Stimulated activated naive CD8-positive, alpha-beta T cell treated with anti-CD3 and anti-CD28 coated beads, Interleukin-15, amount 100 ng/mL, for 72 hours (primary cell): Measurements from ENCODE around the gene CDRT4.
A peak's percentile ranks its signal among the peaks of the same experiment; 100 is the strongest.

Experiments used
- ATAC-seq: fragments of 150-1000 bp; cut with Tn5 transposase; 2 replicates; pipeline ENCODE4 v1.10.0; 2021; ENCODE audit warnings: mild to moderate bottlenecking, moderate library complexity
- DNase-seq, 2 donors: peaks; one replicate each; pipeline ENCODE4 v3.0.0; 2021 to 2022
- H3K27ac Mint-ChIP-seq, 2 donors: one replicate each; pipeline ENCODE4 v1.8.0; 2022; ENCODE audit warnings: mild to moderate bottlenecking in 2 of 2, mixed read lengths in 2 of 2, moderate library complexity in 2 of 2
- H3K27me3 Mint-ChIP-seq: one replicate; pipeline ENCODE4 v1.8.0; 2022; ENCODE audit warnings: mixed read lengths
- H3K4me1 Mint-ChIP-seq: one replicate; pipeline ENCODE4 v1.8.0; 2022; ENCODE audit warnings: mild to moderate bottlenecking, mixed read lengths
- H3K4me3 Mint-ChIP-seq, 2 donors: one replicate each; pipeline ENCODE4 v1.8.0; 2022; ENCODE audit warnings: mild to moderate bottlenecking in 2 of 2, mixed read lengths in 2 of 2, moderate library complexity in 1 of 2
- H3K9me3 Mint-ChIP-seq, 2 donors: one replicate each; pipeline ENCODE4 v1.8.0; 2022; ENCODE audit warnings: mixed read lengths in 2 of 2

The CDRT4 gene

GRCh38 chr17:15434956-15435355, 32.5 kb downstream of the CDRT4 start:
- H3K4me3 Mint-ChIP-seq = no peak overlapping the region
- ATAC-seq (no peak), DNase-seq (no peak)
- H3K4me1 Mint-ChIP-seq = peaks cover 11% of the 10 kb centered on the region
- H3K9me3 Mint-ChIP-seq = peaks cover 5 to 12% of the 10 kb centered on the region in 2 donors
- H3K27me3 Mint-ChIP-seq = no peaks in the 10 kb centered on the region
- H3K27ac Mint-ChIP-seq = no peak overlapping the region

- H3K9me3 Mint-ChIP-seq = peaks cover 9 to 10% of the 10 kb centered on the region in 2 donors
- H3K27me3 Mint-ChIP-seq = no peaks in the 10 kb centered on the region
- H3K27ac Mint-ChIP-seq = no peak overlapping the region
- ATAC-seq = no peak
- H3K4me1 Mint-ChIP-seq = peaks cover 11% of the 10 kb centered on the region
- no peak for DNase-seq
- no peak overlapping the region for H3K4me3 Mint-ChIP-seq
These were observed 34.4 kb downstream of the CDRT4 start for GRCh38 chr17:15432807-15433611.

- ATAC-seq (no peak), DNase-seq (no peak)
- no peak overlapping the region for H3K27ac Mint-ChIP-seq
- peaks cover 3% of the 10 kb centered on the region for H3K4me1 Mint-ChIP-seq
- peaks cover 3 to 6% of the 10 kb centered on the region in 2 donors for H3K9me3 Mint-ChIP-seq
- no peaks in the 10 kb centered on the region for H3K27me3 Mint-ChIP-seq
- no peak overlapping the region for H3K4me3 Mint-ChIP-seq
These were observed 35.7 kb downstream of the CDRT4 start for GRCh38 chr17:15431766-15432165.

GRCh38 chr17:15431196-15431595, 36.2 kb downstream of the CDRT4 start:
- no peak for DNase-seq
- no peak overlapping the region for H3K4me3 Mint-ChIP-seq
- no peak for ATAC-seq
- peaks cover 6 to 8% of the 10 kb centered on the region in 2 donors for H3K9me3 Mint-ChIP-seq
- H3K27me3 Mint-ChIP-seq = no peaks in the 10 kb centered on the region
- no peaks in the 10 kb centered on the region for H3K4me1 Mint-ChIP-seq
- no peak overlapping the region for H3K27ac Mint-ChIP-seq

- Mint-ChIP-seq H3K9me3 (peaks cover 6 to 11% of the 10 kb centered on the region in 2 donors), H3K27me3 (no peaks in the 10 kb centered on the region), H3K4me3 (no peak overlapping the region), H3K27ac (no peak overlapping the region), H3K4me1 (no peaks in the 10 kb centered on the region)
- ATAC-seq (no peak), DNase-seq (no peak)
These were observed 42.9 kb downstream of the CDRT4 start for GRCh38 chr17:15424521-15424920.

- ATAC-seq = no peak
- peaks cover 0 to 11% of the 10 kb centered on the region in 2 donors for H3K9me3 Mint-ChIP-seq
- DNase-seq = no peak
- H3K27ac Mint-ChIP-seq = no peak overlapping the region
- no peaks in the 10 kb centered on the region for H3K4me1 Mint-ChIP-seq
- no peaks in the 10 kb centered on the region for H3K27me3 Mint-ChIP-seq
- H3K4me3 Mint-ChIP-seq = no peak overlapping the region
These were observed 44.9 kb downstream of the CDRT4 start for GRCh38 chr17:15422392-15422965.

GRCh38 chr17:15418781-15419180, 48.6 kb downstream of the CDRT4 start:
- Mint-ChIP-seq H3K9me3 (no peaks in the 10 kb centered on the region), H3K27me3 (no peaks in the 10 kb centered on the region), H3K27ac (peak overlapping the region in 1 of 2 donors; percentile 57), H3K4me1 (no peaks in the 10 kb centered on the region), H3K4me3 (no peak overlapping the region)
- no peak for ATAC-seq
- DNase-seq = no peak

GRCh38 chr17:15414532-15415306, 52.7 kb downstream of the CDRT4 start:
- Mint-ChIP-seq H3K27ac (no peak overlapping the region), H3K27me3 (no peaks in the 10 kb centered on the region), H3K9me3 (no peaks in the 10 kb centered on the region), H3K4me3 (no peak overlapping the region), H3K4me1 (no peaks in the 10 kb centered on the region)
- no peak for ATAC-seq
- no peak for DNase-seq

GRCh38 chr17:15413101-15413771, 54.2 kb downstream of the CDRT4 start:
- ATAC-seq (no peak), DNase-seq (no peak)
- no peak overlapping the region for H3K4me3 Mint-ChIP-seq
- H3K9me3 Mint-ChIP-seq = no peaks in the 10 kb centered on the region
- no peak overlapping the region for H3K27ac Mint-ChIP-seq
- no peaks in the 10 kb centered on the region for H3K27me3 Mint-ChIP-seq
- H3K4me1 Mint-ChIP-seq = no peaks in the 10 kb centered on the region

- Mint-ChIP-seq H3K4me3 (no peak overlapping the region), H3K4me1 (no peaks in the 10 kb centered on the region), H3K27me3 (no peaks in the 10 kb centered on the region), H3K9me3 (no peaks in the 10 kb centered on the region), H3K27ac (peak overlapping the region in 1 of 2 donors; percentile 31)
- DNase-seq (no peak), ATAC-seq (no peak)
These were observed 54.8 kb downstream of the CDRT4 start for GRCh38 chr17:15412606-15413005.

GRCh38 chr17:15411384-15412198, 55.8 kb downstream of the CDRT4 start:
- Mint-ChIP-seq H3K4me1 (no peaks in the 10 kb centered on the region), H3K27me3 (no peaks in the 10 kb centered on the region), H3K9me3 (no peaks in the 10 kb centered on the region), H3K27ac (peak overlapping the region in 1 of 2 donors; percentile 23), H3K4me3 (no peak overlapping the region)
- DNase-seq = no peak
- ATAC-seq = no peak

- DNase-seq (no peak), ATAC-seq (no peak)
- H3K9me3 Mint-ChIP-seq = no peaks in the 10 kb centered on the region
- no peaks in the 10 kb centered on the region for H3K4me1 Mint-ChIP-seq
- H3K4me3 Mint-ChIP-seq = no peak overlapping the region
- H3K27ac Mint-ChIP-seq = no peak overlapping the region
- H3K27me3 Mint-ChIP-seq = no peaks in the 10 kb centered on the region
These were observed 57.6 kb downstream of the CDRT4 start for GRCh38 chr17:15409721-15410250.

GRCh38 chr17:15408803-15409202, 58.6 kb downstream of the CDRT4 start:
- ATAC-seq = no peak
- Mint-ChIP-seq H3K4me3 (no peak overlapping the region), H3K9me3 (no peaks in the 10 kb centered on the region), H3K4me1 (no peaks in the 10 kb centered on the region), H3K27me3 (no peaks in the 10 kb centered on the region), H3K27ac (peak overlapping the region in 1 of 2 donors; percentile 47)
- no peak for DNase-seq

- DNase-seq = no peak
These were observed 61.3 kb downstream of the CDRT4 start for GRCh38 chr17:15406081-15406480.

GRCh38 chr17:15405058-15405415, 62.4 kb downstream of the CDRT4 start:
- Mint-ChIP-seq H3K27ac (no peak overlapping the region), H3K9me3 (no peaks in the 10 kb centered on the region), H3K4me1 (no peaks in the 10 kb centered on the region), H3K4me3 (no peak overlapping the region), H3K27me3 (no peaks in the 10 kb centered on the region)
- DNase-seq (no peak), ATAC-seq (no peak)

More at GRCh38 chr17:15406081-15406480, 61.3 kb downstream of the CDRT4 start:
- H3K9me3 Mint-ChIP-seq = no peaks in the 10 kb centered on the region
- no peak for ATAC-seq
- no peak overlapping the region for H3K4me3 Mint-ChIP-seq
- no peak overlapping the region for H3K27ac Mint-ChIP-seq
- no peaks in the 10 kb centered on the region for H3K4me1 Mint-ChIP-seq
- no peaks in the 10 kb centered on the region for H3K27me3 Mint-ChIP-seq
